Calu3 (cell line): ENCODE results near the gene CYB561D1. TPM values are rescaled to one million over a fixed set of nuclear protein-coding genes. Genes with fewer than 3 reads are reported as not detected.

ENCODE experiments used
- BruUV-seq: library from RNA; stranded (reverse); fragments of 400-500 nt; replicated peaks from 2 replicates; lab custom pipeline; 2021; lab: Mats Ljungman, UMichigan
- CTCF ChIA-PET: fragments of 300-600 bp; sonication (Branson Sonifier 250); formaldehyde crosslinking; loops from one replicate; lab custom pipeline; 2022; ENCODE audit warnings: antibody characterized with exemption; lab: Charles Lee
- DNase-seq: peaks from one replicate; pipeline ENCODE4 v3.0.0; 2022
- H3K27ac Mint-ChIP-seq: one replicate; pipeline ENCODE4 v1.8.0; 2022; ENCODE audit warnings: mixed read lengths; ENCODE audit not compliant: unreplicated experiment
- H3K27me3 Mint-ChIP-seq: one replicate; pipeline ENCODE4 v1.8.0; 2022; ENCODE audit warnings: mixed read lengths; ENCODE audit not compliant: unreplicated experiment
- H3K36me3 Mint-ChIP-seq: one replicate; pipeline ENCODE4 v1.8.0; 2022; ENCODE audit warnings: mild to moderate bottlenecking, moderate library complexity, mixed read lengths; ENCODE audit not compliant: insufficient read depth, unreplicated experiment
- H3K4me1 Mint-ChIP-seq: one replicate; pipeline ENCODE4 v1.8.0; 2022; ENCODE audit warnings: mild to moderate bottlenecking, low read depth, mixed read lengths; ENCODE audit not compliant: unreplicated experiment
- H3K4me3 Mint-ChIP-seq: one replicate; pipeline ENCODE4 v1.8.0; 2022; ENCODE audit warnings: mild to moderate bottlenecking, low read depth, moderate library complexity, mixed read lengths; ENCODE audit not compliant: unreplicated experiment
- H3K9me3 Mint-ChIP-seq: one replicate; pipeline ENCODE4 v1.8.0; 2022; ENCODE audit warnings: low read depth, mixed read lengths; ENCODE audit not compliant: unreplicated experiment
- intact Hi-C: fragments of 100-400 bp; cut with micrococcal nuclease; formaldehyde crosslinking; loops from one replicate; pipeline ENCODE4 v1.10.0; 2022; ENCODE audit not compliant: unreplicated experiment
- total RNA-seq: library from RNA; stranded (reverse); gene quantifications from 2 replicates; pipeline ENCODE4 v1.2.3, GENCODE V29; 2022
- TF ChIP-seq, protein P1 (sequence below): fragments of 200-600 bp; IDR thresholded peaks from one replicate; pipeline ENCODE4 v1.8.0; 2022; ENCODE audit warnings: antibody characterized with exemption; ENCODE audit not compliant: unreplicated experiment

CYB561D1 gene
- total RNA-seq, 1 experiment from 2014 or later: 9.0 TPM

DNA sequence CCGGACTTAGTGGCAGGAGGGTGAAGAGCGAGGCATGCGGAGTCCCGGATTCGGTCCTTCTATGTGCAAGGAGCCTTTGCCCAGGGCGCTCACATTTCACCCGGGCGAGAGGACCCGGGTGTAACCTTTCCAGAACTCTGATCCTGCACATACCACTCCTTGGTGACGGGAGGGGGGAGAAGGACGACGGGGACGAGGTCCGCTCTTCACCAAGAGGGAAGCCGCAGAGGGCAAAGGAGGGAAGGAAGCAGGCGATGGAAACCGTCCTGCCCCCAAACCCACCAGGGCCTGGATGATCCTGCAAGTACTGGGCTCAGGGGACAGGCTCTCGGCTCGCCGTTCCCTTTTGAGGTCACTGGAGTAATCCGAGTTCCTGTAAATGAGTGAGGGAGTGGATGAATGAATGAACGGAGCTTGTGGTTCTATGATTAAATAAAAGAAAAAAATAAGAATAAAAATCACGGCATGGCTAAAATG lies 26.6 kb upstream of the CYB561D1 start:
- BruUV-seq: no TSS peak
- CTCF ChIA-PET: no interaction called here
- Mint-ChIP-seq H3K36me3 (no peaks in the 10 kb centered on the region), H3K4me1 (no peaks in the 10 kb centered on the region), H3K27me3 (peaks cover 91% of the 10 kb centered on the region), H3K27ac (no peak overlapping the region), H3K4me3 (peak overlapping the region; percentile 55), H3K9me3 (no peaks in the 10 kb centered on the region)
- DNase-seq: no peak
- TF ChIP-seq, protein P1, sequence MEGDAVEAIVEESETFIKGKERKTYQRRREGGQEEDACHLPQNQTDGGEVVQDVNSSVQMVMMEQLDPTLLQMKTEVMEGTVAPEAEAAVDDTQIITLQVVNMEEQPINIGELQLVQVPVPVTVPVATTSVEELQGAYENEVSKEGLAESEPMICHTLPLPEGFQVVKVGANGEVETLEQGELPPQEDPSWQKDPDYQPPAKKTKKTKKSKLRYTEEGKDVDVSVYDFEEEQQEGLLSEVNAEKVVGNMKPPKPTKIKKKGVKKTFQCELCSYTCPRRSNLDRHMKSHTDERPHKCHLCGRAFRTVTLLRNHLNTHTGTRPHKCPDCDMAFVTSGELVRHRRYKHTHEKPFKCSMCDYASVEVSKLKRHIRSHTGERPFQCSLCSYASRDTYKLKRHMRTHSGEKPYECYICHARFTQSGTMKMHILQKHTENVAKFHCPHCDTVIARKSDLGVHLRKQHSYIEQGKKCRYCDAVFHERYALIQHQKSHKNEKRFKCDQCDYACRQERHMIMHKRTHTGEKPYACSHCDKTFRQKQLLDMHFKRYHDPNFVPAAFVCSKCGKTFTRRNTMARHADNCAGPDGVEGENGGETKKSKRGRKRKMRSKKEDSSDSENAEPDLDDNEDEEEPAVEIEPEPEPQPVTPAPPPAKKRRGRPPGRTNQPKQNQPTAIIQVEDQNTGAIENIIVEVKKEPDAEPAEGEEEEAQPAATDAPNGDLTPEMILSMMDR: no peak
- intact Hi-C loops: no loop called here

GRCh38 chr1:109468061-109468460 lies 25.8 kb upstream of the CYB561D1 start:
- Mint-ChIP-seq H3K4me1 (no peaks in the 10 kb centered on the region), H3K9me3 (no peaks in the 10 kb centered on the region), H3K27ac (no peak overlapping the region), H3K27me3 (peaks cover 91% of the 10 kb centered on the region), H3K4me3 (no peak overlapping the region), H3K36me3 (no peaks in the 10 kb centered on the region)
- no peak for DNase-seq
- no TSS peak for BruUV-seq
- TF ChIP-seq, protein P1: no peak
- CTCF ChIA-PET: no interaction called here
- intact Hi-C loops: no loop called here

GRCh38 chr1:109468903-109469302 lies 25.0 kb upstream of the CYB561D1 start:
- BruUV-seq: no TSS peak
- Mint-ChIP-seq H3K27ac (no peak overlapping the region), H3K4me1 (no peaks in the 10 kb centered on the region), H3K9me3 (no peaks in the 10 kb centered on the region), H3K27me3 (peaks cover 91% of the 10 kb centered on the region), H3K4me3 (no peak overlapping the region), H3K36me3 (no peaks in the 10 kb centered on the region)
- TF ChIP-seq, protein P1: no peak
- intact Hi-C loops: no loop called here
- CTCF ChIA-PET: no interaction called here
- DNase-seq: no peak

- no peaks in the 10 kb centered on the region for H3K4me1 Mint-ChIP-seq
- DNase-seq: no peak
- BruUV-seq: no TSS peak
- no peak overlapping the region for H3K27ac Mint-ChIP-seq
- no peaks in the 10 kb centered on the region for H3K9me3 Mint-ChIP-seq
- CTCF ChIA-PET: interaction anchor here (0.7 kb wide), 1 partner anchor 43 kb away, joined by 4 read pairs; no protein-coding TSS in a partner anchor
- H3K4me3 Mint-ChIP-seq: no peak overlapping the region
- H3K36me3 Mint-ChIP-seq: no peaks in the 10 kb centered on the region
- intact Hi-C loops: no loop called here
- TF ChIP-seq, protein P1: no peak
- H3K27me3 Mint-ChIP-seq: peaks cover 91% of the 10 kb centered on the region
Measured at GRCh38 chr1:109470245-109470644, 23.6 kb upstream of the CYB561D1 start.
